ENCODE results near the gene UBTF. TPM values are rescaled to one million over a fixed set of nuclear protein-coding genes. Genes with fewer than 3 reads are reported as not detected.

UBTF gene, protein sequence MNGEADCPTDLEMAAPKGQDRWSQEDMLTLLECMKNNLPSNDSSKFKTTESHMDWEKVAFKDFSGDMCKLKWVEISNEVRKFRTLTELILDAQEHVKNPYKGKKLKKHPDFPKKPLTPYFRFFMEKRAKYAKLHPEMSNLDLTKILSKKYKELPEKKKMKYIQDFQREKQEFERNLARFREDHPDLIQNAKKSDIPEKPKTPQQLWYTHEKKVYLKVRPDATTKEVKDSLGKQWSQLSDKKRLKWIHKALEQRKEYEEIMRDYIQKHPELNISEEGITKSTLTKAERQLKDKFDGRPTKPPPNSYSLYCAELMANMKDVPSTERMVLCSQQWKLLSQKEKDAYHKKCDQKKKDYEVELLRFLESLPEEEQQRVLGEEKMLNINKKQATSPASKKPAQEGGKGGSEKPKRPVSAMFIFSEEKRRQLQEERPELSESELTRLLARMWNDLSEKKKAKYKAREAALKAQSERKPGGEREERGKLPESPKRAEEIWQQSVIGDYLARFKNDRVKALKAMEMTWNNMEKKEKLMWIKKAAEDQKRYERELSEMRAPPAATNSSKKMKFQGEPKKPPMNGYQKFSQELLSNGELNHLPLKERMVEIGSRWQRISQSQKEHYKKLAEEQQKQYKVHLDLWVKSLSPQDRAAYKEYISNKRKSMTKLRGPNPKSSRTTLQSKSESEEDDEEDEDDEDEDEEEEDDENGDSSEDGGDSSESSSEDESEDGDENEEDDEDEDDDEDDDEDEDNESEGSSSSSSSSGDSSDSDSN
- 101 and 114 TPM in 2 replicates for total RNA-seq (2021)
- Bru-seq, nascent RNA: percentile 78 among the genes with signal in this experiment
- BruChase-seq, experiment 1, labeled RNA remaining after a 2-hour chase: percentile 94 among the genes with signal in this experiment
- percentile 97 among the genes with signal in this experiment for BruChase-seq, experiment 2, labeled RNA remaining after a 6-hour chase
- long read RNA-seq, full-length matches to known transcripts: 98 of 178 reads
- long read RNA-seq, partial matches to known transcripts: 17 of 178 reads
- long read RNA-seq, other reads (novel, unspliced or antisense): 63 of 178 reads

DNA sequence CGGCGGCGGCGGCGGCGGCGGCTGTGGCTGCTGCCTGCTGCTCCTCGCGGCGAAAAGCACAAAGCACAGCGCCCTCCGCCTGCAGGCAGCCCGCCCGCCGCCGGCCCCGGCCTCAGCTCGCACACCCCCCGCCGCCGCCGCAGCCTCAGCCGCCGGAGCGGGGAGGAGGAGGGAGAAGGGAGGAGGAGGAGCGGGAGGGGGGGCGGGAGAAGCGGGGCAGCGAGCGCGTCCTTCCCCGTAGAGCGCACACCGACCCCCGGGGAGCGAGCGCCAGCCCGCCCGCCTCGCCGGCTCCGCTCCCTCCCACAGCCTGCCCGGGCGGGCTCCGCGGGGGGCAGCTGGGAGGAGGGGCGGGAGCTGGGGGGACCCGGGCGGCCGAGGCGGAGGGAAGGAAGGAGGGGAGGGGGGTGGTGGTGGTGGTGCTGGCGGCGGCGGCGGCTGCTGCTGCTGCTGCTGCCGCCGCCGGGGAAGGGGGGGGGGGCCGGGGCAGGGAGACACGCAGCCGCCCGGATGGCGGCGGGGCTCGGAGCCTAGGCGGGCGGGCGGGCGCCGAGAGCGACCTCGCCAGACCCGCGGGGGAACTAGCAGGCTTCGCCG, at the start of gene UBTF:
TSS of gene UBTF (minus strand) at position 60 of the 597 bp plus-strand sequence. CDS start 1,446 bp downstream, outside the sequence.
- Histone ChIP-seq H3K9me3 (ENCODE audit: low read depth, low read length, poor library complexity, severe bottlenecking) (no peaks in the 10 kb centered on the region), H3K4me3 (ENCODE audit: low read depth, low read length, poor library complexity, severe bottlenecking) (peak within 1 kb of the TSS; percentile 72), H3K36me3 (ENCODE audit: insufficient read depth, low read length, poor library complexity, severe bottlenecking) (peaks cover 25% of the 10 kb centered on the region), H3K4me1 (ENCODE audit: insufficient read depth, low read length, poor library complexity, severe bottlenecking) (peaks cover 9% of the 10 kb centered on the region), H3K27me3 (replicated peaks; ENCODE audit: insufficient read depth, low read depth, low read length, poor library complexity) (no peaks in the 10 kb centered on the region), H3K27ac (ENCODE audit: low read depth, low read length, poor library complexity, severe bottlenecking) (peak within 1 kb of the TSS; percentile 94)
- TF ChIP-seq, protein P1, sequence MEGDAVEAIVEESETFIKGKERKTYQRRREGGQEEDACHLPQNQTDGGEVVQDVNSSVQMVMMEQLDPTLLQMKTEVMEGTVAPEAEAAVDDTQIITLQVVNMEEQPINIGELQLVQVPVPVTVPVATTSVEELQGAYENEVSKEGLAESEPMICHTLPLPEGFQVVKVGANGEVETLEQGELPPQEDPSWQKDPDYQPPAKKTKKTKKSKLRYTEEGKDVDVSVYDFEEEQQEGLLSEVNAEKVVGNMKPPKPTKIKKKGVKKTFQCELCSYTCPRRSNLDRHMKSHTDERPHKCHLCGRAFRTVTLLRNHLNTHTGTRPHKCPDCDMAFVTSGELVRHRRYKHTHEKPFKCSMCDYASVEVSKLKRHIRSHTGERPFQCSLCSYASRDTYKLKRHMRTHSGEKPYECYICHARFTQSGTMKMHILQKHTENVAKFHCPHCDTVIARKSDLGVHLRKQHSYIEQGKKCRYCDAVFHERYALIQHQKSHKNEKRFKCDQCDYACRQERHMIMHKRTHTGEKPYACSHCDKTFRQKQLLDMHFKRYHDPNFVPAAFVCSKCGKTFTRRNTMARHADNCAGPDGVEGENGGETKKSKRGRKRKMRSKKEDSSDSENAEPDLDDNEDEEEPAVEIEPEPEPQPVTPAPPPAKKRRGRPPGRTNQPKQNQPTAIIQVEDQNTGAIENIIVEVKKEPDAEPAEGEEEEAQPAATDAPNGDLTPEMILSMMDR (conservative IDR thresholded peaks at IDR 0.05; ENCODE audit: low read depth, low read length): no peak
- TF ChIP-seq EZH2 (IDR thresholded peaks at IDR 0.05; ENCODE audit: borderline replicate concordance, low read depth, low read length, poor library complexity, severe bottlenecking): no peak
- ChIA-PET POLR2A (ENCODE audit: low non-redundant PET) (no interaction called here), CTCF (interaction anchor here (1.0 kb wide), 1 partner anchor 9 kb away, joined by 6 read pairs; no protein-coding TSS in a partner anchor)
- no TSS peak for BruUV-seq (replicated peaks)
- intact Hi-C loops (cut with micrococcal nuclease; ENCODE audit: unreplicated experiment): loop anchor here (5.0 kb wide), 1 partner anchor 108 kb away; no protein-coding TSS in a partner anchor
- peak; percentile 84 for DNase-seq (ENCODE audit: low spot score)

DNA sequence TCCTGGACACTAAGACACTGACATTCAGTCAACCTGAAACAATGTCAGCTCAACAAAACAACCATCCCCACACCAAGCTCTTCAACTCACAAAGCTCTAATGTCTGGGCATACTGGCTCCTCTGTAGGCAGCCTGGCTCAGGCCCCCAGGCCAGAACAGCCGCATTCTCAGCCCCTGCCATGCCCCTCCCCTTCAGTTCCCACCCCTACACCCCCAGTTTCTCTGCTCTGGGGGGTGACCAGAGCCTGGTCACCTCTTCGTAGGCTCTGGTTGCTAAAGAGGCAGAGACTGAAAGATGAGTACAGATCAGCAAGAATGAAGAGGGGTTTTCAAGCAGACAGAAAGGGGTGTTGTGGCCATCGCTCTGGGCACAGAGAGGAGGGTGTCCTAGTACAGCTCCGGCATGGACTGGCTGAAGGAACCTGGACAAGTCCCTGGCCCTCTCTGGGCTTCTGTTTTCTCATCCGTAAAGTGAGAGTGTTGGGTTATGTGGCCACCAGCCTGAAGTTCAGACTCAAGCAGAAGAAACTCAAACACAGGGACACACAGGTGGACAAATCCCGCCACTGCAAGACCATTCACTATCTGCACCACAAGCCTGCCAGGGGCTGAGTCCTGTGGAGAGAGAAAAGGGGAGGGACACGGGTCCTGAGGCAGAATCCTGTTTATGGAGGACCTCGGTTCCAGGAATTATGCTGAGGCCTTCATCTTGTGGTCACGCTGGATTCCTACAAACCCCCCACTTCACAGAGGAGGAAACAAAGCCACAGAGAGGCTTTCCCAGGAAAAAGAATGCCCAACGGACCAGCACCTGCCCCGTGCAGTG, 49.4 kb upstream of the UBTF start:
- TF ChIP-seq EZH2 (IDR thresholded peaks at IDR 0.05; ENCODE audit: borderline replicate concordance, low read depth, low read length, poor library complexity, severe bottlenecking): no peak
- TF ChIP-seq, protein P1 (conservative IDR thresholded peaks at IDR 0.05; ENCODE audit: low read depth, low read length): no peak
- no peaks in the 10 kb centered on the region for H3K9me3 ChIP-seq (ENCODE audit: low read depth, low read length, poor library complexity, severe bottlenecking)
- H3K4me1 ChIP-seq (ENCODE audit: insufficient read depth, low read length, poor library complexity, severe bottlenecking): no peaks in the 10 kb centered on the region
- ChIA-PET CTCF (no interaction called here), POLR2A (ENCODE audit: low non-redundant PET) (interaction anchor here (0.6 kb wide), 1 partner anchor 44 kb away, joined by 31 read pairs; no protein-coding TSS in a partner anchor)
- no peaks in the 10 kb centered on the region for H3K27me3 ChIP-seq (replicated peaks; ENCODE audit: insufficient read depth, low read depth, low read length, poor library complexity)
- no TSS peak for BruUV-seq (replicated peaks)
- no peaks in the 10 kb centered on the region for H3K36me3 ChIP-seq (ENCODE audit: insufficient read depth, low read length, poor library complexity, severe bottlenecking)
- no peak overlapping the region for H3K4me3 ChIP-seq (ENCODE audit: low read depth, low read length, poor library complexity, severe bottlenecking)
- no peak overlapping the region for H3K27ac ChIP-seq (ENCODE audit: low read depth, low read length, poor library complexity, severe bottlenecking)
- no peak for DNase-seq (ENCODE audit: low spot score)
- intact Hi-C loops (cut with micrococcal nuclease; ENCODE audit: unreplicated experiment): no loop called here

All from A673 (cell line).